SKM-1 treated with dmso at 0.1 percent for 144 hours (cell line): ENCODE data around the gene KIAA1614.

Experiments
- DNase-seq: peaks from one replicate; lab custom pipeline; 2025; ENCODE audit not compliant: unreplicated experiment; lab: John Stamatoyannopoulos, UW

KIAA1614 gene

DNA sequence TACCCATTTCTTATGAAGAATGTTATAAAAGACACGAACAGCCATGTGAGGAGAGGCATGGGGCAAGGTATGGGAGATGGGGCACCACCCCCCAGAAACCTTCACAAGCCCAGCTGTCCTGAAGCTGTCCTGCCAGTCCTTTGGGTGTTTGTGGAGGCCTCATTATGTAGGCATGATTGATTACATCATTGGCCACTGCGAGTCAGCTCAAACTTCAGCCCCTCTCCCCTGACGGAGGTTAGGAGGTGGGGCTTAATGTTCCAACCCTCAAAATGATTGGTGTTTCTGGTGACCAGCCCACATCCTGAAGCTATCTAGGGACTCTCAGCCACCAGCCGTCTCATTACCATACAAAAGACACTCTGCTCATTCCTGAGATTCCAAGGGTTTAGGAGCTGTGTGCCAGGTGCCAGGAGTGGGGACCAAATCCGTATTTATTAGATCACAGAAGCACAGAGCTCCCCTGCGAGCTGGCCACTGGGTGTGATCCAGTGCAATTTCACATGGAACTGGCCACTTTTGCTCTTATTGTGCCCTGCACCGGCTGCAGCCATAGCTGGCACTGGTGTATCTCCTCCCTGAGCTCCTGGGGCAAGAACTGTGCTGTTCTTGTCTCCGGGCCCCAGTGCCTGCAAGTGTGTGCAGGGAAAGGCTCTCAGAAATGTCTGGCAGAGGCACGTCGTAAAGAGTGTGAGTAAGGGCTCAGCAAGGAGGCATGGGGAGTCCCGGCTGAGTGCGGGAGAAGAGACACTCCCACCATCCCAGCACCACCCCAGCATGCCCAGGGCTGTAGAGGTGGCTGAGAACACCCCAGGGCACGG, 10.5 kb downstream of the KIAA1614 start:
- no peak for DNase-seq

- no peak for DNase-seq
Measured at GRCh38 chr1:180923887-180924286, 11.2 kb downstream of the KIAA1614 start.

- no peak for DNase-seq
Measured at GRCh38 chr1:180924939-180925338, 12.2 kb downstream of the KIAA1614 start.

DNA sequence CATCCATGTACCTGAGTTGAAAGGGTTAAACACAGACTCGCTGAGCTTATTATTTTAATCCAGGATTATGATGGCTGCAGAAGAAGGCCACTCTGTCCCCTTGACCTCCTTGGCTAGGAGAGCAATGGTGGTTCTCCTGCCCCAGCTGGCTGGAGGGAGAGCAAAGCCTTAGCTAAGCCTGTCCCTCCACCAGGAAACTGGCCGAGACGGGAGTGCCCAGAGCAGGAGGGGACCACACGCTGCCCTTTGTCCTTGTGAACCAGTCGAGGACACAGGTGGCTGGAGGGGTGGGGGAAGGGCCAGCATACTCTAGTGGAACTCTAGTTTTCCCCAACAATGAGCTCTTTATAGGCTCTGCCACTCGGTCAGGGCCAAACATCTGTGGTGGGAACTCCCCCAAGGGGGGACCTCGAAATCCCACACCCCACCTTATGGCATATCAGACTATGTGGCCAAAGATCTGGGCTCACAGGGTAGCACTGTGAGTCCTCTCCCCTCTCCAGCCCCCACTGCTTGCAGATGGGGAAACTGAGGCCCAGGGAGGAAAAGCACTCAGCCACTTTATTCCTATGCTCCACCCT, 12.9 kb downstream of the KIAA1614 start:
- no peak for DNase-seq

DNA sequence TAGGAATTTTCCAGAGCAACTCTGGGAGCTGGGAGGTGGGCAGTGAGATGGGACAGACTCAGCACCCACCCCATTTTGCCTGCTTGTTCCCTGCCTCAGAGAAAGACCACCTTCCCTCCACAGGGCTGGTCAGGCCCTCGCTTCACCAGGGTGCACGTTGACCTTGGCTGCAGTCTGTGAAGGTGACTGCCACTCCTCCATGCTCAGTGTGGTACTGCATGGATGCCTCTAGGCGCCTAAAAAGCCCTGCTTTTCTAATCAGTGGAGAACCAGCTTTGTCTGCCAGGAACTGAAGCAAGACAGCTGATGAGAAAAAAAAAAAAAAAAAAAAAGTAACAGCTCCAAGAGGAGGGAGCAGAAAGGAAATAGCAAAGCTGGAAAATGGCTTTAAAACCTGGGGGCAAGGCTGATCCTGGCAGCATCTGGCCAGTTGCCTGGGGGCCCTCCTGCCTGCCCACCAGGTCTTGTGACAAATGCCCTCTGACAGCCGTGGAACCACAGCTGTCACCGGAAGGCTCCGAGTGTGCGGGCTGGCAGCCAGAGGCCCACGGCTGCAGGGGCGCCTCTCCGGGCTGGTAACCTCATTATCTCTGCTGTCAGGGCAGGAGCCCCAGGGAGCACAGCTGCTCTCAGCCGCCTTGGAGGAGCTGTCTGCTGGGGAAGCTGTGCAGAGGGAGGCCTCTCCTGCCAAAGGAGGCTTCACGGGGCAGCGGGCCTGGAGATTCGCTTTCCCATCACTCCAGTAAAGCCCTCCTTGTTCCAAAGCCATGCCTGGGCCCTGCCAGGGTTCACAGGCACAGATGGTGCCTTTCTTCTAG, 13.7 kb downstream of the KIAA1614 start:
- DNase-seq, result no peak

- DNase-seq, result no peak
Measured at GRCh38 chr1:180927348-180927747, 14.7 kb downstream of the KIAA1614 start.

- no peak for DNase-seq
Measured at GRCh38 chr1:180927841-180928240, 15.1 kb downstream of the KIAA1614 start.

DNA sequence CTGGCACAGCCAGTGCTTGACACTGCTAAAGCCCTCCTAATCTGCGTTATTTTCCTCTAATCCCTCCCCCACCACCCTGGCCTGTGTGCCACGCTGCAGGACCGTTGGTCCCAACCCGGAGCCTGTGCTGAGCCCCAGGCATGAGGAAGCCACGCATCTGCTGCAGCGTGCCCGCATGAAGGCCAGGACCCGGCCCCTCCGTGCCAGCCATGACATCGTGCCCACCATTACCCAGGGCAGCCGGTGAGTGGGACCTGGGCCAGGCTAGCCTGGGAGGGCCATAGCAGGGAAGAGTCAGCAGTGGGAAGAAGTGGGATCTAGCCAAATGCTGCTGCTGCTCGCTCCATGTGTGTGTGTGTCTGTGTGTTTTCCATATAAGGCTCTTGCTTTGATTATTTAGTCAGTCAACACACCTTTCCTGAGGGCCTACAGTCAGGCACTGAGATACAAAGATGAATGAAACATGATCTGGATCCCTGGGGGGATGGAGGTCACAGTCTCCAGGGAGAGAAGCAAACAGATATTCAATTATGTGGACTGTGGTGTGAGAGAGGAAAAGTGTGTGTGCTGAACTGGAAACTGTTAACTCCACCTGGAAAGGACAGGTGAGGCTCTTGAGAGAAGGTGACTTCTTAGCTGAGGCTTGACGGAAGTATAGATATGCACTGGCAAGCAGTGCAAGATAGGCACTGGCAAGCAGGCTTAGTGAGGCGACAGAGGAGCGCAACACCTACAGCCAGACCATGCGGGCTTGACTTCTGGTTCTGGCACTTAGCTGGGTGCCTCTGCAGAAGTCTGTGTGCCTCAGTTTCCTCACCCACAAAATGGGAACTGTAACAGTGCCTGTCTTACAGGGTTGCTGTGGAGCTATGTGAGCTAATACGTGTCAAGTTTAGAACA, 15.9 kb downstream of the KIAA1614 start:
- no peak for DNase-seq

DNA sequence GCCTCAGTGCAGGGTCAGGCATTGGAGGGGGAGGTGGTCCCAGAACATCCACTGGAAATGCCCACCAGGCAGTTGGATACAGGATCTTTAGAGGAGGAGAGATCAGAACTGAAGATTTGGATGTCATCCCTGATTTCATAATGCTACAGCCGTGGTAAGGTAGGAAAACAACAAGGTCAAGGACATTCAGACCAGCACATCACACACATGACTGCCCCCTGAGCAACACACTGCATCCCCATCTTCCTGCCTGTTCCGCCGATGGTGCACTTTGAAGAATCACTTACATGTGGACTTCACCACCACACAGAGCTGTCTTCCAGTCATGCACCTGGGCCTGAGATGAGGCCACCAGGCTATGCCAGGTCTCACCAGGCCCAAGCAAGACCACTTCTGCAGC, 16.7 kb downstream of the KIAA1614 start:
- DNase-seq, result no peak

DNA sequence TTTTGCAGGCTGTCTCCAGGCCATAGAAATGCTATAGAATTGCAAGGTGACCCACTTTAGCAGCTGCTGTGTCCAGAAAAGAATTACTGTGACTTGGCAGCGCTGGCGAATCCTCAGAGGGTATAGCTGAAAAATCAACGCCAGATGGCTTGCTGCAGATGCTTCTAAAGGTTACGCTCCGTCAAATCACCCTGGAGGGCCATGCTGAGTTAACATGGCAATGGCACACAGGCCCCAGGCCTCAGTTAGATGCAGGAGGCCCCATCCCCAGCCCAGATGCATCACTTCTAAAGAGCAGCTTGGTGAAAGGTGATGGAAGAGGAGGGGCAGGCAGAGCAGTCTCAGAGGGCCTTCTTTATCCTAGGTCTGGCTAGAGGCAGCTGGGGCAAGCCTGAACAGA, 18.0 kb downstream of the KIAA1614 start:
- no peak for DNase-seq

GRCh38 chr1:180931529-180931928, 18.8 kb downstream of the KIAA1614 start:
- no peak for DNase-seq

DNA sequence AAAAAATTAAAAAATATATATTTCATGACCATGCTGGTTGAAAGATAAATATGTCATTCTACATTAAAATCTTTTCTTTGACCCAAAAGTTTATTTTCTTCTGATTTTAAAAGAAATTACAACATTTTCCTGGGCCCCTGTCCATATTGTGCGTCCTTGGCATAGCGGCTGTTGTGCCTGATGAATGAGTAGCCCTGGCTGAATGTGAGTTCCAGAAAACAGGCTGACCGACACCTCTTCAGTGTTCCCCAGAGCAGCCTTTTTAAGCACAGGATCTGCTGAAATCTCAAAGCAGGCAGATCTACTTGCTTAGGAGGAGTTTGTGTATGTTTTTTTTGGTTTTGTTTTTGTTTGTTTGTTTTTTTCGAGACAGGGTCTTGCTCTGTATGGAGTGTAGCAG, 19.7 kb downstream of the KIAA1614 start:
- DNase-seq, result no peak

- no peak for DNase-seq
Measured at GRCh38 chr1:180933141-180933540, 20.4 kb downstream of the KIAA1614 start.

GRCh38 chr1:180934563-180934962, 21.9 kb downstream of the KIAA1614 start:
- peak; percentile 62 for DNase-seq

DNA sequence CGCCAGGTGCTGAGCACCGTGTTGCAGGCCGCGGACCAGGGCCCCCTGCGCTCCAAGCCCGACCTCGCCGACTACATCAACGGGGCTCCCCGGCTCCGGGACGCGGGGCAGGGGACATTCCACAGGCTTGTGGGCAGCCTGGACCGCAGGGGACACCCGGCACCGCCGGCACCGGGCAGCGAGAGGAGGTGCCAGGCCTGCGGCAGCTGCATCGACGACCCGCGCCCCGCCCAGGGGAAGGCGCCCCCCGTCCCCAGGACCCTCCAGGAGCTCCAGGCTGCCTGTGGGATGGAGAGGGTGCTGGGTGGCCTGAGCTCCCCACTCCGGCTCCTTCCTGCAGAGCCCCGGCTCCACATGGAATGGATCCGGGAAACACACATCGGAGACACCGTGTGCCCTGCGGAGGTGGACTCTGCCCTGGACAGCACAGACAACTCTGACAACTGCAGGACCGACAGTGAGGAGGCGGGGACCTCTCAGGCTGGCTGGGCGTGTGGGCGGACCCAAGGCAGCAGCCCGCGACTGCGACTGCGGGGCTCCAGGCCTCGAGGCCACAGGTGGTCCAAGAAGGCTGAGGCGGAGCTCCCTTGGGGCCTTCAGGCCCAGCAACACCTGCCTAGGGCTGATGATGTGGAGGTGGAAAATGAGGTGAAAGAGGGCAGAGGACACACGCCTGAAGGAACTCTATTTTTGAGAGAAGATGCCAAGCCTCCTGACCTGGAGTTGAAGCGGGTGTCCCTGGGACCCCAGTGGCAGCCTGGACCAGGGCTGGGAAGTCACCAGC, 22.8 kb downstream of the KIAA1614 start:
- no peak for DNase-seq

GRCh38 chr1:180936110-180937011, 23.7 kb downstream of the KIAA1614 start:
- DNase-seq, result no peak

DNA sequence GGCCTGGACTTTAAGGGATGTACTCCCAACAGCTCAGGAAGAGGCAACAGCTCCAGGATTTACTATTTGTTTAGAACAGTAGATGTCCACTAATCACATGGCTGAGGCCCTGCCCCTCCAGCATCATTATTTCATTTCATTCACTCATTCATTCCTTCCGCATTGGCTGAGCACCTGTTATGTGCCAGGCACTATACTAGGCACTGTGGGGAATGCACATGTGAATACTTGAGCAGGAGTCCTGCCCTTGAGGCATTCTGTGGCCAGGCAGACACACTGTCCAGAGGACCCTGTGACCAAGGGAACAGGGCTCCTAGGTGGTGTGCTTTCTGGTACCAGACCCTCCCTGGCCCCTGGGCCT, 24.3 kb downstream of the KIAA1614 start:
- DNase-seq, result no peak

DNA sequence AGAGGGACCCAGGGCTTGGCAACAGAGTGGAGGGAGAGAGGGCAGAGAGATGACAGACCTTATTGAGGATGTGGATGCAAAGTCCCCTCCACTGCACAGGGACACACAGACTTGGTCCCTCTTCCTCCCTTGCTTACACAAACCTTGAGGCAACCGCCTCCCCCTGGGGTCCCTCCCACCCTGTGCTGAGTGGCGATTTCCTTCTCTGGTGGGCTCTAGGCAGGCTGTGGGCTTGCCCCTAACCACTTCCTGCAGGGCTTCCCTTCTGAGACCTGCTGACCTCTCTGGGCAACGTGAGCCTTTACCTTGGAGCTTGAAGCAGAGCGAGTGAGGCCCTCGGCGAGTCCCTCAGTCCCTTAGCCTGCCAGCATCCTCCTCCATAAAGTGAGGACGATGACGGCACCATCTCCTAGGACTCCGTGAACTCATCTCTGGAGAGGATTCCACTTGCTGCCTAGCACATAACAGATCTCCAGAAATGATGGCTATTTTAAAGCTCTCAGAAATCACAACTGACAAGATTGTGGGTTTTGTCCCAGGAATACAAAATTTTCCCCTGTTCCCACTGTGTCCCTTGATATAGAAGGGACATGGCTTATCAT, 25.0 kb downstream of the KIAA1614 start:
- no peak for DNase-seq
